NCI-H510A treated with DMSO at 0.1 percent for 48 hours (cell line): Measurements from ENCODE around the gene MLXIP.

ENCODE experiments used
- DNase-seq: peaks from one replicate; lab custom pipeline; 2025; lab: John Stamatoyannopoulos, UW

The MLXIP gene

GRCh38 chr12:122079532-122080081 is 1.1 kb downstream of the MLXIP start:
- DNase-seq: no peak

- peak; percentile 62 for DNase-seq
Observed at GRCh38 chr12:122080149-122081082, 1.9 kb downstream of the MLXIP start.

GRCh38 chr12:122081083-122081696 is 2.6 kb downstream of the MLXIP start:
- no peak for DNase-seq

- peak; percentile 66 for DNase-seq
Observed at GRCh38 chr12:122081697-122082221, 3.2 kb downstream of the MLXIP start.

- DNase-seq: no peak
Observed at GRCh38 chr12:122082621-122083356, 4.2 kb downstream of the MLXIP start.

GRCh38 chr12:122084857-122085405 is 6.4 kb downstream of the MLXIP start:
- no peak for DNase-seq

- DNase-seq: no peak
Observed at GRCh38 chr12:122085591-122085990, 7.0 kb downstream of the MLXIP start.

GRCh38 chr12:122086116-122086515 is 7.6 kb downstream of the MLXIP start:
- DNase-seq: no peak

GRCh38 chr12:122086641-122087285 is 8.2 kb downstream of the MLXIP start:
- DNase-seq: no peak

- no peak for DNase-seq
Observed at GRCh38 chr12:122087431-122088178, 9.0 kb downstream of the MLXIP start.

- DNase-seq: no peak
Observed at GRCh38 chr12:122088179-122088810, 9.7 kb downstream of the MLXIP start.

GRCh38 chr12:122089077-122089476 is 10.5 kb downstream of the MLXIP start:
- no peak for DNase-seq

- no peak for DNase-seq
Observed at GRCh38 chr12:122090759-122091515, 12.4 kb downstream of the MLXIP start.

- DNase-seq: no peak
Observed at GRCh38 chr12:122093098-122093883, 14.7 kb downstream of the MLXIP start.

- DNase-seq: no peak
Observed at GRCh38 chr12:122094137-122094734, 15.7 kb downstream of the MLXIP start.

- DNase-seq: no peak
Observed at GRCh38 chr12:122094735-122095631, 16.4 kb downstream of the MLXIP start.

- no peak for DNase-seq
Observed at GRCh38 chr12:122096014-122096413, 17.5 kb downstream of the MLXIP start.
